ENCODE data around the gene C2orf68. TPM values are rescaled to one million over a fixed set of nuclear protein-coding genes. Genes with fewer than 3 reads are reported as not detected.

The C2orf68 gene
- total and polyA plus RNA-seq, 2 of the 13 experiments (the other 11 are each of a cell fraction or from before 2014, with no cell fraction given): 47.1 to 77.4 TPM

- peak; percentile 44; the same call in 1 of the 2 replicates for TF ChIP-seq SNAPC4 (CRISPR knock-in tag; IDR thresholded peaks at IDR 0.05)
- peak; percentile 84 for TF ChIP-seq HNRNPLL (IDR thresholded peaks at IDR 0.05; ENCODE audit: low read depth, low read length, poor library complexity, severe bottlenecking)
- TF ChIP-seq RXRA (CRISPR knock-in tag; IDR thresholded peaks at IDR 0.05): peak; percentile 51
- no peak; the same call in 1 of the 2 replicates for TF ChIP-seq ZNF484 (CRISPR knock-in tag; IDR thresholded peaks at IDR 0.05; ENCODE audit: borderline replicate concordance, low read depth)
- peak; percentile 75 for TF ChIP-seq ZSCAN20 (CRISPR knock-in tag; IDR thresholded peaks at IDR 0.05; ENCODE audit: borderline replicate concordance)
- peak; percentile 85 for TF ChIP-seq ZNF547 (CRISPR knock-in tag; IDR thresholded peaks at IDR 0.05)
- TF ChIP-seq ZNF264 (CRISPR knock-in tag; IDR thresholded peaks at IDR 0.05): peak; percentile 88; the same call in 1 of the 2 replicates
- TF ChIP-seq ZNF556 (CRISPR knock-in tag; IDR thresholded peaks at IDR 0.05; ENCODE audit: borderline replicate concordance): peak; percentile 58; the same call in 1 of the 2 replicates
- peak; percentile 63 for TF ChIP-seq PITX1 (CRISPR knock-in tag; IDR thresholded peaks at IDR 0.05)
- 0 out of 2 replicates have a peak, but pooled peaks have one; percentile 37 for TF ChIP-seq ZBTB20 (CRISPR knock-in tag; IDR thresholded peaks at IDR 0.05; ENCODE audit: borderline replicate concordance, low read depth)
- TF ChIP-seq ARID3A (IDR thresholded peaks at IDR 0.05; ENCODE audit: low read depth, low read length): no peak
- TF ChIP-seq ZNF414 (CRISPR knock-in tag; IDR thresholded peaks at IDR 0.05): peak; percentile 58; the same call in 1 of the 2 replicates
- TF ChIP-seq ZBTB8A (CRISPR knock-in tag; IDR thresholded peaks at IDR 0.05; ENCODE audit: borderline replicate concordance, low read depth): 0 out of 2 replicates have a peak, but pooled peaks have one; percentile 1
- peak in 1 of 2 experiments; percentile 79; a peak in 3 of 4 replicates for TF ChIP-seq POLR2A (IDR thresholded peaks at IDR 0.05; ENCODE audit: insufficient read depth in 1 of 2, low read depth in 2 of 2, low read length in 2 of 2)
- TF ChIP-seq CBX1 (IDR thresholded peaks at IDR 0.05; ENCODE audit: low read depth): peak; percentile 50
- 0 out of 2 replicates have a peak, but pooled peaks have one; percentile 25 for TF ChIP-seq POGK (CRISPR knock-in tag; conservative IDR thresholded peaks at IDR 0.05)
- TF ChIP-seq ZNF101 (CRISPR knock-in tag; IDR thresholded peaks at IDR 0.05; ENCODE audit: borderline replicate concordance, low read depth): peak; percentile 37; the same call in 1 of the 2 replicates
- TF ChIP-seq ZNF678 (CRISPR knock-in tag; IDR thresholded peaks at IDR 0.05): peak; percentile 52; the same call in 1 of the 2 replicates
- TF ChIP-seq ZNF577 (CRISPR knock-in tag; IDR thresholded peaks at IDR 0.05; ENCODE audit: borderline replicate concordance, low read depth): no peak
Observed at GRCh38 chr2:85584354-85584856, 27.5 kb downstream of the C2orf68 start, which contains the start of gene VAMP5 (continued).
